ENCODE data around the gene CCDC57. TPM values are rescaled to one million over a fixed set of nuclear protein-coding genes. Genes with fewer than 3 reads are reported as not detected.

The CCDC57 gene
- total and polyA plus RNA-seq, 8 donors = 19.6 to 176 (median 25.4) TPM

DNA sequence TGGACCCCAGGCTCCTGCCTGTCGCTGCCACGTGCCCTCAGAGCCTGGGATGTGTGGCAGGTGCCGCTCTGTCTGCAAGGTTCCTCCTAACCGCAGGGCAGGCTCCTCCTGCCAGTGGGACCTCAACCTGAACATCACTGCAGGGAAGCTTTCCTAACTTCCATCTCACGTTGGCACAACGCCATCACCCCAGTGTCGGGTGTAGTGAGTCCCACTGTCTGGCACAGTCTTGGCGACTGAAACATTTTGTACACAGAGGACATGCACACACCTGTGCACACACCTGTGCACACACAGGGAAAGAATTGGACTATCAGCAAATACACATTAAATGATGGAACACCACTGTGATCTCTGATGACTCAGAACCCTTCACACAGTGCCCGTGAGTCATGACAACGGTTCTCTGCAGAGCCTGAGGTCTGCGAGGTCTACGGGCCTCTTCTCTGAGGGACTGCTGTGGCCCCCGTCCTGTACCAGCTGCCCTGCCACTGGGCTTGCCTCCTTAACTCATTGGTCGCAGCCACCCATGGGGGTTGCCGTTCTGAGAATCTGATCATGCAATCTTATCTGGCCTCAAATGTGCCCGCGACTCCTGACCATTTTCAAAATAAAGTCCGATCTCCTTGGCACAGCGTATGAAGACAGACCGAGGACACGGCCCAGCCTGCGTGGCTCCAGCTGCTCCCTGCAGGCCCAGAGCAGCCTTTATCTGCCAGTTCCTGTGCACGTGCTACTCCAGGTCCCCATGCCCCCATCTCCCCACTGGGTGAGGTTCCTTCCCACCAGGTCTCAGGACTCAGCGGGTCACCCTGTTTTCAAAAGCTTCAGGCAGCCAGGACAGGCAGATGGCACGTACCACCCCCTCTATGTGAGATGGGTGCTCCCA is 7.6 kb downstream of the CCDC57 start:
- intact Hi-C loops (cut with DNase I) = loop anchor here in 1 of 3 donors (10.0 kb wide), 1 partner anchor 120 kb away; no protein-coding TSS in a partner anchor
- Histone ChIP-seq H3K4me1 (peaks cover 0 to 10% (median 0%) of the 10 kb centered on the region in 3 donors), H3K4me3 (no peak overlapping the region), H3K27ac (peak overlapping the region in 1 of 4 donors; percentile 78), H3K9me3 (no peaks in the 10 kb centered on the region), H3K36me3 (peaks cover 0 to 12% (median 0%) of the 10 kb centered on the region in 3 donors), H3K27me3 (no peaks in the 10 kb centered on the region)
- DNase-seq = peak in 2 of 6 donors; percentile 21 to 54
- 58 to 59% methylated on average over 25 of the region's 25 CpGs for WGBS, 2 donors
- TF ChIP-seq, protein P1, sequence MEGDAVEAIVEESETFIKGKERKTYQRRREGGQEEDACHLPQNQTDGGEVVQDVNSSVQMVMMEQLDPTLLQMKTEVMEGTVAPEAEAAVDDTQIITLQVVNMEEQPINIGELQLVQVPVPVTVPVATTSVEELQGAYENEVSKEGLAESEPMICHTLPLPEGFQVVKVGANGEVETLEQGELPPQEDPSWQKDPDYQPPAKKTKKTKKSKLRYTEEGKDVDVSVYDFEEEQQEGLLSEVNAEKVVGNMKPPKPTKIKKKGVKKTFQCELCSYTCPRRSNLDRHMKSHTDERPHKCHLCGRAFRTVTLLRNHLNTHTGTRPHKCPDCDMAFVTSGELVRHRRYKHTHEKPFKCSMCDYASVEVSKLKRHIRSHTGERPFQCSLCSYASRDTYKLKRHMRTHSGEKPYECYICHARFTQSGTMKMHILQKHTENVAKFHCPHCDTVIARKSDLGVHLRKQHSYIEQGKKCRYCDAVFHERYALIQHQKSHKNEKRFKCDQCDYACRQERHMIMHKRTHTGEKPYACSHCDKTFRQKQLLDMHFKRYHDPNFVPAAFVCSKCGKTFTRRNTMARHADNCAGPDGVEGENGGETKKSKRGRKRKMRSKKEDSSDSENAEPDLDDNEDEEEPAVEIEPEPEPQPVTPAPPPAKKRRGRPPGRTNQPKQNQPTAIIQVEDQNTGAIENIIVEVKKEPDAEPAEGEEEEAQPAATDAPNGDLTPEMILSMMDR (IDR thresholded peaks at IDR 0.05) = no peak
- peak in 2 of 4 donors; percentile 13 to 33 for ATAC-seq
- no peak for FAIRE-seq

DNA sequence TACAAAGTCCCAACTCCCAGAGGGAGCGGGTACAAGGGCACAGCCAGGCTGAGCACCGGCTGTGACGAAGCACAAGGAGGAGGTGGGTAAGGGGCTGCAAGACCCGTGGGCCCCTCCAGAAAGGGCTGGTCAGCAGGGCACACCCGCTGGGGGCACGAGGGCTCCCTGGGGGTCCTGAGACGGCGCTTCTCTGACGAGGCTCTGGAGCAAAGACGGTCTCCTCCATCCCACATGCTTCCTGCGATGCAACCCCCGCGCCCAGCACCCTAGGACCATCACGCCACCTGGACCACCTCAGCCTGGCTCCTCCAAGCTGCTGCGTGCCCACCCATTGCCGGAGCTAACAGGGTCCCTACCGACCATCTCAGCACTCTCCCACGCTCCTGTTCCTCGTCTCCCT is 8.7 kb downstream of the CCDC57 start:
- peaks cover 0 to 17% (median 0%) of the 10 kb centered on the region in 3 donors for H3K36me3 ChIP-seq
- intact Hi-C loops (cut with DNase I) = loop anchor here in 1 of 3 donors (10.0 kb wide), 1 partner anchor 121 kb away; no protein-coding TSS in a partner anchor
- 75 to 93% methylated on average over 14 to 19 of the region's 19 CpGs for WGBS, 2 donors
- H3K4me3 ChIP-seq = no peak overlapping the region
- no peaks in the 10 kb centered on the region for H3K9me3 ChIP-seq
- H3K27ac ChIP-seq = no peak overlapping the region
- TF ChIP-seq, protein P1 (IDR thresholded peaks at IDR 0.05) = no peak
- H3K27me3 ChIP-seq = no peaks in the 10 kb centered on the region
- FAIRE-seq = no peak
- no peak for ATAC-seq
- DNase-seq = no peak
- peaks cover 0 to 10% (median 0%) of the 10 kb centered on the region in 3 donors for H3K4me1 ChIP-seq

DNA sequence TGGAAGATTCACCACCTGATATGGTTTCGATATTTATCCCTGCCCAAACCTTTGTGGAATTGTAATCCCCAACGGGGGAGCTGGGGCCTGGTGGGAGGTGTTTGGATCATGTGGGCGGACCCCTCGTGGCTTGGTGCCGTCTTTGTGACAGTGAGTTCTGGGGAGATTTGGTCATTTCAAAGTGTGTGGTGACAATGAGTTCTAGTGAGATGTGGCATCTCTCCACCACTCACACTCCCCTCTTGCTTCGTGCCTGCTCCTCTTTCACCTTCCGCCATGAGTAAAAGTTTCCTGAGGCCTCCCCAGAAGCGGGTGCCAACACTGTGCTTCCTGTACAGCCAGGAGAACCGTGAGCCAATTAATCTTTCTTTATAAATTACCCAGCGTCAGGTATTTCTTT is 9.7 kb downstream of the CCDC57 start:
- Histone ChIP-seq H3K36me3 (peaks cover 0 to 18% (median 0%) of the 10 kb centered on the region in 3 donors), H3K4me3 (no peak overlapping the region), H3K4me1 (peaks cover 0 to 10% (median 0%) of the 10 kb centered on the region in 3 donors), H3K9me3 (no peaks in the 10 kb centered on the region), H3K27me3 (no peaks in the 10 kb centered on the region), H3K27ac (no peak overlapping the region)
- WGBS, 2 donors = 75 to 81% methylated on average over 10 of the region's 10 CpGs
- ATAC-seq = no peak
- intact Hi-C loops (cut with DNase I) = loop anchor here in 1 of 3 donors (10.0 kb wide), 1 partner anchor 122 kb away; no protein-coding TSS in a partner anchor
- FAIRE-seq = no peak
- TF ChIP-seq, protein P1 (IDR thresholded peaks at IDR 0.05) = no peak
- no peak for DNase-seq

DNA sequence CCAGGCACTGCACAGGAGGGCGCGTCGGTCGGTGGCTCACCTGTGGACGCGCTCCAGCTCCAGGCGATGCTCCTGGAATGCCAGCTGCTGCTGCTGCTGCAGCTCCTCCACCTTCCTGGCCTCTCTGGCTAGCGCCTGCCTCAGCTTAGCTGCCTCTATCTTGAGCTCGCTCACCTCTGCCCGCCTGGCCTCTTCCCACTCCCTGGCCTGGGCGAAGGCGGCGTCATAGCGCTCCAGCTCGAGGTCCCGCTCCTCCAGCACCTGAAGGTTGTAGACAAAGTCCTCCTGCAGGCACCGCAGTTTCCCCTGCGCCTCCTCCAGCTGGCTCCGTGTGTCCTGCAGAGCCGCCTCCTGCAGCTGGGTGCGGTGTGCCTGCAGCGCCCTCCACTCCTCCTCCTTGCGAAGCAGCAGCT is 11.1 kb downstream of the CCDC57 start:
- intact Hi-C loops (cut with DNase I) = loop anchor here in 1 of 3 donors (10.0 kb wide), 1 partner anchor 123 kb away; no protein-coding TSS in a partner anchor
- Histone ChIP-seq H3K27ac (no peak overlapping the region), H3K4me1 (peaks cover 0 to 10% (median 0%) of the 10 kb centered on the region in 3 donors), H3K27me3 (no peaks in the 10 kb centered on the region), H3K9me3 (no peaks in the 10 kb centered on the region), H3K36me3 (peaks cover 0 to 26% (median 0%) of the 10 kb centered on the region in 3 donors), H3K4me3 (no peak overlapping the region)
- ATAC-seq = no peak
- TF ChIP-seq, protein P1 (IDR thresholded peaks at IDR 0.05) = no peak
- no peak for FAIRE-seq
- 93 to 94% methylated on average over 23 of the region's 23 CpGs for WGBS, 2 donors
- DNase-seq = peak in 1 of 6 donors; percentile 63
